SW 1271 (cell line): ENCODE data around the gene TICAM1.

ENCODE experiments used
- DNase-seq, 2 experiments: peaks; one replicate each; lab custom pipeline; 2025; lab: John Stamatoyannopoulos, UW

The TICAM1 gene

GRCh38 chr19:4768934-4769777 is 62.4 kb downstream of the TICAM1 start:
- no peak for DNase-seq
